Kasumi-1 (cell line): ENCODE measurements around the gene PEF1.

Source experiments
- DNase-seq, 2 experiments: peaks; one replicate each; lab custom pipeline; 2025; lab: John Stamatoyannopoulos, UW

Gene PEF1

GRCh38 chr1:31628931-31629556 is 15.6 kb downstream of the PEF1 start:
- DNase-seq: no peak

GRCh38 chr1:31627930-31628559 is 16.6 kb downstream of the PEF1 start:
- no peak for DNase-seq

GRCh38 chr1:31627301-31627929 is 17.3 kb downstream of the PEF1 start:
- no peak for DNase-seq

GRCh38 chr1:31626223-31627207 is 18.2 kb downstream of the PEF1 start:
- no peak for DNase-seq

- DNase-seq: no peak
Measured at GRCh38 chr1:31625561-31626222, 19.0 kb downstream of the PEF1 start.

GRCh38 chr1:31624731-31625514 is 19.8 kb downstream of the PEF1 start:
- no peak for DNase-seq

- no peak for DNase-seq
Measured at GRCh38 chr1:31624309-31624708, 20.4 kb downstream of the PEF1 start.

GRCh38 chr1:31623365-31623764 is 21.3 kb downstream of the PEF1 start:
- DNase-seq: no peak

- DNase-seq: no peak
Measured at GRCh38 chr1:31621847-31622730, 22.6 kb downstream of the PEF1 start.

GRCh38 chr1:31621498-31621820 is 23.2 kb downstream of the PEF1 start:
- no peak for DNase-seq

- no peak for DNase-seq
Measured at GRCh38 chr1:31620631-31621497, 23.8 kb downstream of the PEF1 start.

GRCh38 chr1:31618916-31619846 is 25.5 kb downstream of the PEF1 start:
- DNase-seq: no peak

GRCh38 chr1:31617916-31618746 is 26.5 kb downstream of the PEF1 start:
- peak; percentile 38 to 48 for DNase-seq

GRCh38 chr1:31617218-31617915 is 27.3 kb downstream of the PEF1 start, which contains the start of gene HCRTR1:
HCRTR1 (plus strand) TSS chr1:31617689; CDS start chr1:31619193, 1,504 bp downstream.
- no peak for DNase-seq

- no peak for DNase-seq
Measured at GRCh38 chr1:31615939-31616338, 28.7 kb downstream of the PEF1 start.

- no peak for DNase-seq
Measured at GRCh38 chr1:31615414-31615813, 29.3 kb downstream of the PEF1 start.
